Erythroblast (primary cell): Measurements from ENCODE around the gene PLCH1.

ENCODE experiments used
- GATA1 ChIP-seq: IDR thresholded peaks from 2 replicates; pipeline ENCODE4 v1.6.1; 2011; ENCODE audit warnings: low read depth, mild to moderate bottlenecking, control low read depth, low read length, moderate library complexity
- POLR2A ChIP-seq: IDR thresholded peaks from 2 replicates; pipeline ENCODE4 v1.6.1; 2011; ENCODE audit warnings: mild to moderate bottlenecking, low read length

- TF ChIP-seq POLR2A: no peak
- TF ChIP-seq GATA1: no peak
These were observed 318.2 kb downstream of the PLCH1 start for GRCh38 chr3:155426524-155427230.
